GM10266 (cell line): Measurements from ENCODE around the gene CDKN2B.

Experiments
- DNase-seq: peaks from one replicate; pipeline ENCODE4 v3.0.0; 2012; ENCODE audit errors: extremely low spot score
- CTCF ChIP-seq: IDR thresholded peaks from 2 replicates; pipeline ENCODE4 v1.5.1; 2012; ENCODE audit warnings: mild to moderate bottlenecking, low read depth; ENCODE audit not compliant: control insufficient read depth, insufficient read depth; ENCODE audit errors: missing control alignments

The CDKN2B gene

GRCh38 chr9:22050924-22051323 lies 41.8 kb upstream of the CDKN2B start:
- TF ChIP-seq CTCF = no peak
- peak; percentile 18 for DNase-seq

GRCh38 chr9:22049411-22049810 lies 40.3 kb upstream of the CDKN2B start:
- TF ChIP-seq CTCF = no peak
- no peak for DNase-seq

GRCh38 chr9:22047596-22047995 lies 38.5 kb upstream of the CDKN2B start:
- no peak for DNase-seq
- TF ChIP-seq CTCF = no peak

- no peak for DNase-seq
- no peak for TF ChIP-seq CTCF
Measured at GRCh38 chr9:22046243-22046885, 37.3 kb upstream of the CDKN2B start.

GRCh38 chr9:22045423-22045822 lies 36.3 kb upstream of the CDKN2B start:
- no peak for TF ChIP-seq CTCF
- no peak for DNase-seq

- DNase-seq = no peak
Measured at GRCh38 chr9:22044583-22044982, 35.5 kb upstream of the CDKN2B start.

More at GRCh38 chr9:22044583-22044982, 35.5 kb upstream of the CDKN2B start:
- TF ChIP-seq CTCF = no peak
